GF-D8 (cell line): ENCODE results near the gene CFAP61.

ENCODE experiments used
- DNase-seq: peaks from one replicate; lab custom pipeline; 2025; lab: John Stamatoyannopoulos, UW

Gene CFAP61

DNA sequence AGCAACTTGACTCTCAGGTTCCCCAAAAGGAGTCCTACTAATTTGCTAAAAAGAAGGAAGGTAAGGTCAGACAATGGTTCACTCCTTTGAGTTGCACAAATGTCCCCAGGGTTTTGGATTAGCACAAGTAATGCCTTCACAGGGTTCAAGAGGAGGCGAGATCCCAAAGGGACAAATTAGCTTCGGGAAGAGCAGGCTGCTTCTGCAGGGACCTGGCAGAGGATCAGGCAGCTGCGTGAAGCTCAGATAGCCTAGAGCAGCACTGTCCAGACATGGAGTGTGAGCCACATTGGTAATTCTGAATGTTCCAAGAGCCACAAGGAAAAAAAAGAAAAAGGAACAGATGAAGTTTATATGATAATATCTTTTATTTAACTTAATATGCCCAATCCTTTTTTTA lies 115.4 kb downstream of the CFAP61 start:
- DNase-seq, result no peak

DNA sequence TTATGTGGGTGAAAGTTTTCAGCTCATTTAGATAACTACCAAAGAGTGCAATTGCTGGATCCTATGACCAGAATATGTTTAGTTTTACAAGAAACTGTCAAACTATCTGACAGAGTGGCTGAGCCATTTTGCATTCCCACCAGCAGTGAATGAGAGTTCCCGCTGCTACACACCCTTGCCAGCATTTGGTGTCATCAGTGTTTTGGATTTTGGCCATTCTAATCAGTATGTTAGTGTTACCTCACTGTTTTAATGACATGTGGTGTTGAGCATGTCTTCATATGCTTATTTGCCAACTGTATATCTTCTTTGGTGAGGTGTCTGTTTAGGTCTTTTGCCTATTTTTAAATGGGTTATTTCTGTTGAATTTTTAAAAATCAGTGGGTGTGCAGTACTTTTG lies 120.9 kb downstream of the CFAP61 start:
- no peak for DNase-seq

DNA sequence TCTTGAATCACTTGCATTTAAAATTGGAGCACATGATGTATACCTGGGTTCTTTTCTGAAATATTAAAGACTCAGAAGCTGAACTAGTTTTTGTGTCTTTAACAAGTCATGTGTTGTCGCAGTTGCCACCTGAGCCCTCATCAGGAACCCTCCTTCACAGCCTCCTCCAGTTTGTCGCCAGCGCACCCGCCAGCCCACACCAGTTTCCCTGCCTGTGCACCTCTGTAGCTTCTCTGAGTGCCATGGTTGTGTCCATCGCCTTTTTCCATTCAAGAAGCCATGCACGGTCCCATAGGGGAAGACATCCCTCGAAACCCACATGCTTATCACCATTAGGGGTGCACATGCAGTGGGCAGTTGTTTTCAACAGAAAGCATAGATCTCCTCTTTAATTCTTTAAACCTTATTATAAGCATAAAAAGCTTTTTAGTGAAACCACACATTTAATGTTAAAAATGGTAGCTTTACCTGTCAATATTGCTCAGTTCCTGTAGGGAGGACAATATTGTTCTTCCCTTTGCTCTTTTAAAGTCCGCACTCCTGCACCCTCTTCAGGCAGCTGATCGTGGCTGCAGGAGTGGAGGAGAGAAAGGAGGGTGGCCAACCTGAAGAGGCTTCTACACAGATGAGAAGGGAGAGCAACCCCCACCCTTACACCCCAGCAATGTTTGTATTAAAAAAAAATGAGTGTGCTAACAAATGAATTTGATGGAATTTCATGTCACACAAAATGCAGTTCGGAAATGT lies 121.9 kb downstream of the CFAP61 start:
- DNase-seq, result no peak

DNA sequence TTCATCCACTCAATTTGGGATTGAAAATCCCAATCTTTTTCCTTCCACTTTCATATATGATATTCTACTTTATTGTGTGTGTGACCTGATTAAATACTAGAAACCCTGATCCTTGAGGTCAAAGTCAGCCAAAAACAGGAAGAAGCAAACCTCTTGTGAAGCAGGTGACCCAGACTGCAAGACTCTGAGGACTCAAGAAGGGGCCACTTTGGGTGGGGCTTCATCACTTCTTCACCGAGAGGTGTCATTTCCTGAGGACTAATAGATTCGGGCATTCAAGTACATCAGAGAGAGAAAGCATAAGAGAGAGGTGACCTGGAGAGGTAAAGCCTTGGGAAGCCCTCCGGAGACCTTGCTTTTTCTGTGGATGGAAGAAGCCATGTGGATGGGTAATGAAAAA lies 129.0 kb downstream of the CFAP61 start:
- no peak for DNase-seq

DNA sequence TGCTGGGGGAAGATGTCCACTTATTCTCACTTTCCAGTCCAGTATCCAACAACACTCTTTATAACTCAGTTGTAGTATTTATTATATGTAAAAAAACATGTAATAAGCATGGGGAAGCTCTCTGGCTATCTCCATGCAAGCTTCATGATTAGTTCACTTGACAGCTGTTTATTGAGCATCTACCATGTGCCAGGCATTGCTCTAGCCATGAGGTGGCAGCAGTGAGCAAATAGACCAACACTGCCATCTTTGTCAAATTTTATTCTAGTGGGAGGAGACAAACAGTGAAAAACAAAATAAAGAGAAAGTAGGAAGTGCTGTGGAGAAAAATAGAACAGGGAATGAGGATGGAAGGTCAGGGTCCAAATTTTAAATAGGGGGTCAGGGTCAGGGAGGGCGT lies 131.8 kb downstream of the CFAP61 start:
- DNase-seq, result no peak

DNA sequence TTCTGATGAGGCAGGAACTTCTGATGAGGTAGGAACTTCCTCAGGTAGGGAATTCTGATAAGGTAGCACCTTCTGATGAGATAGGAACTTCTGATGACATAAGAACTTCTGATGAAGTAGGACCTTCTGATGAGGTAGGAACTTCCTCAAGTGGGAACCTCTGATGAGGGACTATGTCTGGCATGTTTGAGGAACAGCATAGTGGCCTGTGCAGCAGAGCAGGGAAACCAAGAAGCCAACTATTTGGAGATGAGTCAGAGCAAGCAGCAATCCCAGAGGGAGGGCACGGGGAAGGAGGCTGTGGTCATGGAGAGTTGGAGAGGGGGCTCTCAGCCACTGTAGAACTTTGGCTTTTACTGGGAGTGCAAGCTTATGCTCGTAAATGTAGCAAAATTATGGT lies 132.4 kb downstream of the CFAP61 start:
- DNase-seq, result no peak

DNA sequence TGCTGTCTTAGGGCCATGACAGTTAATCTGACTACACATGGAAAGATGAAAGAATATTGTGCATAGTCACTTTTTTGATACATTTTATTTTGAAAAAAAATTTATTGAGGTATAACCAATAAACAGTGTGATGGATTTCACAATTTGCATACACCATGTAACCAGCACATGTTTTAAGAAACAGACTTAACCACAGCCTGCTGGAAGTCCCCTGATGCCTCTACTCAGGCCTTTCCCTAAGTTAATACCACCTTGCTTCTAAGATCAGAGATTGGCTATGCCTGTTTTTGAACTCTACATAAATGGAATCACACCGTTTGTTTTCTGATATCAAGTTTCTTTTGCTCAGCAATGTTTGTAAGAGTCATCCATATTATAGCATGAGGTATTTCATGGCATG lies 136.3 kb downstream of the CFAP61 start:
- no peak for DNase-seq

DNA sequence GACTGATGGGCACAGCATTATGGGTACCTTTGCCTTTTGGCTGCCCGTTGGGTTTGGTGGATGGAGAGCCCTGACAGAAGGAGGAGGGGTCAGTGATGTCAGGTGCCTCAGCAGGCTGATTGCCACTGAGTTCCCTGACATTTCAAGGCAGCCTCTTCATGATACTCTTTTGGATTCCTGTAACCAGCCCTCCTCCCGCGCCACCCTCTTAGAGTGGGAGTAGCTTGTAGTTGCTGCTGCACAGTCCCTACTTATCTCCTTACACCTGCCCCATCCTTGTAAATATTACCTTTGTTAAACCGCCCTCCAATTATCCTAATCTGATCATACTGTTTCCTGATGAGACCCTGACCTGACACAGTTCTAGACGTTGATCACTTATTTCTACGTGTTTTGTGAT lies 140.0 kb downstream of the CFAP61 start:
- no peak for DNase-seq

DNA sequence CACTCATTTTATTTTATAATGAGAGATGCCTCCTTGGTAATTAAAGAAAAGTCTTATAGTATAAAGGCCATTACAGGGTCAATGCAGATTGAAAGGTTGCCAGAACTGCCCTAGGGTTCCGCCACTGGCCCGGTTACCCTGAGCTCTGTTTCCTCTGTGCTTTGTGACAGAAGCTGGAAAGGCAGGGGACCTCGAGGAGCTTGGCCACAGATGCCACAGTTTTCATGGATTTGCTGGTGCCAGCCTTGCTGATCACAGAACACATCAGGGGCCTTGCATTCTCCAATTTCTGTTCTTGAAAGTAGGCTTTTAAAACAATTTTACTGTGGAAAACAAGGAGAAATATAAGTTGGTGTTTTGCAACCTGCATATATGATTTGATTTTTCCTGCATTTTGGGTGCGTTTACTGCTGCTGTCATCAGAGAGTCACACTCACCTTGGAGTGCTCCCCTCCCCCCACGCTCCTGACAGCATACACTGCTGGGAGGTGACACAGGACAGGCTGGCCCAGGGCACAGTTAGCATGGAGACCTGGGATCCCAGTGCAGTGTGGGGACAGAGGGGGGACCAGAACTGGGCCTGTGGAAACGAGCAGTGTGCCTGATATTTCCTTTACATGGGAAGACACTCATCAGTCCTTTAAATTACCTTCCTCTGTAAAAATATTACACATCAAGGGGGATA lies 142.8 kb downstream of the CFAP61 start:
- DNase-seq, result no peak

DNA sequence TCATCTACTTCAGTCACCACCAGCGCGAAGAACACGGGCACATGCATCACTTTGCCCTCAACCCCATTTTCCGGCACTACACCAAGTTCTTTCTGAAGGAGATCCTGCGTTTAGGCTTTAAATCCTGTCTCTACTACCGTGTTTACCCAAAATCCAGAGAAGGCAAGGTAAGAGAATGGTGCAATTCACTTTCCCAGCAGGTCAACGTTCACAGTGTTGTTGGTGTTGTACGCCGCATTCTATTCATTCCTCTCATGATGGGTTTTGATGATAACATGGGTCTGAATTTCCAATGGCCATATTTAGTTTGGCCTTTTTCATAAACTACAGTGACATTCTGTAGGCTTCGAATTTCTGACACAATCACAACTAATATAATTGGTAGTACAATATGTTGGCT lies 144.3 kb downstream of the CFAP61 start:
- no peak for DNase-seq

DNA sequence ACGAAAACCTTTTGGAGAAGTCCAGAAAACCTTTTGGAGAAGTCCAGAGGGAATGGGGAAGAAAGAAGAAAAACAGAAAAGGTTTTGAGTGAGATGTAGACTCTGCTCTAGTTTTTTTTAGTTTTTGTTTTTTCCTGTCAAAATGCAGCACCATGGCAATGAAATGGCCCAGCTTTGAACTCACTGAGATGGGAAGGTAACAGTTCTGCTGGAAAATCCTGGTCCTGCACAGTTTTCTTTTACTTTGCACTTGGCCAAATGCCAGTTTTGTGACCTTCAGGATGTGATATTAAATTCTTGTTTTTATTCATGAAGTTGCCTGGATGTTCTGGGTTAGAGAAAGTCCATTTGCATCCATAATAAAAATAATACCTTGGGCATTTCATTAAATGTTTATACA lies 145.7 kb downstream of the CFAP61 start:
- DNase-seq, result no peak

DNA sequence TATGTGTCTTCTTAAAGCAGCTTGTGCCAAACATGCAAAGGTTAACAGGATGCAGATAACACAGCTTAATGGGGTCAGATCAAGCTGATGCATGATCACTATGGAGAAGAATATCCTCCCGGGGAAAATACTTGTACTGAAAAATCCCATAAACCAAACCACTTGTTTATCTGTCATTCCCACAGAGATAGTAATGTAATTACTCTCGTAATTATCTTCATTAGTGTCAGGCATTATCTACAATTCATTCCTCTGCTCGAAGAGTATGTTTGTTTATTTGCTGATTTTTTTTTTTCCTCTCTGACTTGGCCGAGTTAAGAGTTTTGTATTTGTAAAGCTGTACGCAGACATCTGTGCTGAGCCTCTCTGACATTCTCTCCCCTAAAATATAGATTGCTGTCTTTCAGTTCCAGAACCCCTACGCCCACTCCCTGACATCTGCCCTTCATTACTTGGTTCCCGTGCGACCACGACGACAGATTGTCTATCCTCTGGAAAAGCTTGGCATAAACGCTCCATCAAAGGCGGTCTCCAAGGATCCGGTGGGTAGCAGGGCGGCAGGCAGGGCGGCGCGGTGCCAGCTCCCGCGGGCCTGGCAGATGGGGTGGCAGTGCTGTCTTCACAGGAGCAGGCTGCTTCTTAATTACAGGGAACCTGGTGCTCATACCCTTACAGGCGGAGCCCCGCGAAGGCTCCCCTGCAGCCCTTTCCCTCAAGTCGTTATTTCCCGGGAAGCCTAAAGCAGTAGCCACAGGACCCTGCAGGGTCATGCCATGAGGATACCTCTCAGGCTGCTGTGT lies 147.2 kb downstream of the CFAP61 start:
- no peak for DNase-seq

DNA sequence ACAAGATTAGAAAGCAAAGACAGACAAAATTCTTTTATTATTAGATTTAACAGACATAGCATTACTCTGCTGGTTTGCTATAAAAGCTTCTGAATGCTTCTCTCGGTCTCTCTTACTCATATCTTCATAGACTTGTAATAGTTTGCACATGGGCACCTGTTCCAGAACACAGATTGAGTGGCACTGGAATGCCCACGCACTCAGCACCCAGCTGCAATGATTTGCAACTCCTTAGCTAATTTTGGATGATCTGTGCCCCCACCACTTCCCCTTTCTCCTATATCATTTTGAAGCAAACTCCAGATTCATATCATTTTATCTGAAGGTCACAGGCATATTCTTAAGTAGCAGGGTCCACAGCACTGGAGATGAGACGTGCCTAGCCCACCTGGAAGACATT lies 148.8 kb downstream of the CFAP61 start:
- DNase-seq, result no peak

DNA sequence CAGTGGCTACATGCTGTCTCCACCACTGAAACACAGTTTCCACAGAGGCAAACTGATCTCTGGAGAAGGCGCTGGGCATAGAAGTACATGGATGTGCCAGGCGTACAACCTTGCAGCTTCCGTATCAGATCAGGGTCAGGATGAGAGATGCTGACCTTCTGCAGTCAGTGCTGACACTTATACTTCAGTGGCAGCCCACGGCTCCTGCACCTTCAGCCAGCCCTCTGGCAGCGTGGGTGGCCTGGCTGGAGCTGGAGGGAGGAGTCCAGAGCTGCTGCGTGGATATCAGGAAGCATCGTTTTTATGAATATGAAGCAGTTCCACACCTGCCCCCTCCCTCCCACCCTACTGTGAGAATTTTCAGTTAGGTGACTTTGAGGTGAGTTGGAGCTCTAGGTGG lies 149.3 kb downstream of the CFAP61 start:
- DNase-seq, result no peak

DNA sequence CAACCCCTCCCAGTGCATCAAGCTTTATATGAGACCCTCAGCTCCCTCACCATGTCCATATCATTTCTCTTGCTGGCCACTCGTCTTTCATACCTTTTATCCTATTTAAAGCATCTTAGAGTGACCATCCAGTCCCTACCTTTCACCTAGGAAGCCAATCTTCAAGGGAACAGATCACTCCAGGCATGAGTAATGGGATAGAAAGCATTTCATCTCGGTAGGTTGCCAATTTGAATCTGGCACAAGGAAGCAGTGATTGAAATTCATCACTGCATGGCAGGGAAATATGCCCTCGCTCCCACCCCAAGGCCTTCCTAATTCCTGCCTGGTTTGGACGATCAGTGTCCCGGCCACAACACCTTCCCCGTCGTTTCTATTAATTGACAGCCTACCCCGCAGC lies 150.4 kb downstream of the CFAP61 start:
- DNase-seq, result no peak

DNA sequence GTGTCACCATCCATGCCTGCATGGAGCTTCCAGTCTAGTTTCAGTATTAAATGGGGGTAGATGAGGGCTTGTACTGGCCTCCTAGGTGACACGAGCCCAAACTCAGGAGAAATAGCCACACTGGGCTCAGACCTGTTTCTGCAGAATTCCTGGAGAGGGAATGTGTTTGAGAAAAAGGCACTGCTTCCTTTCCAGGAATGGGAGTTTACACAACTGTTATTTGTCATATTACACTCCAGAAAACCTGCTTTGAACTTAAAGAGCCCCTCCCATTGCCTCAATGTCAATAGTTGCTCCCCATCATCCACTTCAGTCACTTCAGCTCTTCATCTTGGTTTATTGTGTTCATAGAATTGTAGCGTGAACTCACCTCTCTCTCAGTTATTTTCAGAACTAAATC lies 151.5 kb downstream of the CFAP61 start:
- no peak for DNase-seq

DNA sequence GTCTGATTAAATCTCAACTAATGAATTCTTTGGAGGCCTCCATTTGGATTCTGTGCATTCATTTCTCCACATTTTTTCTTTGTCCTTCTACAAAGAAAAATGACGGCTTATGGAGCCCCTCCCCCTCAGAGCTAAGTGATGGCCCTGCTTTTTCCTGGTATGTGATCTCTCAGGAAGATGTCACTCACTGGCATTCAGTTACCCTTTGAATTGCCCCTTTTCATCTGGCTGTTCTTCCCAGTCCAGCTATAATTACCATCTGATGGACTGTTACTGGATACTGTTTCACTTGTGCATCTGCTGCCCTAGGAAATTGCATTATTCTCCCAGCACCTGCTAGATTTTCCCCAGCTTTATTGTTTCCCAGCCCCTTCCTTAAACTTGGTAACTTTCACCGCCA lies 151.9 kb downstream of the CFAP61 start:
- DNase-seq, result no peak

DNA sequence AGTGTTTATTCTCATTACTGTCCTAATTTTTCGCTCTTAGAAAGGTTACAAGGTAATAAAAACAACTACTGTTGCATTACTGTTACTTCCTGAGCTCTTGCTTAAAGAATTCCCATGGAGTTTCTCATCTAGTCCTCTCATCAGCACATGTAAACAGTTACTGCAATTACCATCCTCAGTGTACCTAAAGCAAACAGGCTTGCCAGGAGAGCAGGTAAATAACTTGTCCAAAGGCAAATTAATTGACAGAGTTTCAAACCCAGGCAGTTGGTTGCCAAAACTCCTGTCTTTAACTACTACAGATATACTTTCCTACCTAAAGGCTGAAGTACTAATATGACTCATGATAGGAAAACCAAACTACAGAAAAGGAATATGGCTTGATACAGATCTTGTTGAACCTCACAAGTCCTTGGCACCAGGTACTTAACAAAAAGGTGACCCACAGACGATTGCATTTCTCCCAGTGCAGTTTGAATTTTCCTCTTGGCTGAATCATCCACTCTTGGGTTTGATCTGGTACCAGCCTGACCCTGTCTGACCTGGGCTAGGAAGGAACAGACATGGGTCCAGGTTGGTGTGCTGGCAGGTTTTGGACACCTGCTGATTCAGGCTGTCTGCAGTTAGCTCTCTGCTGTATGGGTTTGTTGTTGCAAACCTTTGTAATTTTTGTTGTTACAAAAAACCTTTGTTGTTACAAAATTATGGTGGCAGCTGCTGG lies 153.0 kb downstream of the CFAP61 start:
- DNase-seq, result no peak

DNA sequence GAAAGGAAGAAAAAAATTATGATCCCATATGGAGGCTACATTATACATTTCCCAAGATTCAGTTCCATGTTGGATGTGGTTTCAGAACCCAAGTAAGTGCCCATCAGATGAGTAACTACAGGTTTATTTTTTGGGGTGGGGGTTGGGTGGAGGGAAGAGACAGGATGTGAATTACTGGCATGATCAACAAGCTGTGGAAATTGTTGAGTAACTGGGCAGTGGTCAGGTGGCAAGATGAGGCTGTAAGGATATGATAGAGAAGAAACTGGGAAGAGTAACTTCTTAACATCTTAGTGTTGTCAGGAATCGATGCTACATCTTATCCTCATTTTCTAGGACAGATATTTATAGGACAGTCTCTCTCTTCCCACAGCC lies 153.5 kb downstream of the CFAP61 start:
- no peak for DNase-seq

DNA sequence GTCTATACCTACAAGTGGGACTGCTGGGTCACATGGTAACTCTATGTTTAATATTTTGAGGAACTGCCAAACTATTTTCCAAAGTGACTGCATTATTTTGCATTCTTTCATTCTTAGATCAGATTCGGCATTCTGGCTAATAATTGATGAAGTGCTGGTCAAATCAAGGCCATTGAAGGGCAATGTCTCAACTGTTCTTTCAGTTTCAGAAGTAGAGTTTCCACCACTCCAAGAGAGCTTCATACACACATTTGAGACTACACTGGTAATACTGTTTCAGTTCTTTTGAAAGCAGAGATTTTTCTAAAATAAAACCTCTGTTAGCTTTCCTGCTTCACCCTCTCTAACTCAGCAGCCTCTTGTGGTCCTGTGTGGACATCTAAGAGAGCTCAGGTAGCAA lies 154.5 kb downstream of the CFAP61 start:
- no peak for DNase-seq

DNA sequence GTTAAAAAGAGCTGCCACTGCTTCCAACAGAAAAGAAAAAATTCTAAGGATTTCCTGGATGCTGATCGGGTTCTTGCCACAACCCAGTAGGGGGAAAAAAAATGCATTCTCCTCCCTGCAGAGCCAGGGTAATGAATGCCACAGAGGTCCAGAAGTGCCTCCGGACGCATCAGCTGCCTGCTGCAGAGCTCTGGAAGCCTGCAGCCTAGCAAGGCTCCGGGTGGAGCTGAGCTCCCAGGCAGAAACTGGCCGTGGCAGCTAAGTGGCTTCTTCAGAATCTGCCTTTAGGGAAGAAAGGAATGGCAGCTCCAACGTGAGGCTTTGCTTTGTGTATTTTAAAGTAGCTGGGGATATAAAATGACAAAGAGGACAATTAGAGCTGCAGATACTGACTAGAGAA lies 155.0 kb downstream of the CFAP61 start:
- DNase-seq, result no peak

DNA sequence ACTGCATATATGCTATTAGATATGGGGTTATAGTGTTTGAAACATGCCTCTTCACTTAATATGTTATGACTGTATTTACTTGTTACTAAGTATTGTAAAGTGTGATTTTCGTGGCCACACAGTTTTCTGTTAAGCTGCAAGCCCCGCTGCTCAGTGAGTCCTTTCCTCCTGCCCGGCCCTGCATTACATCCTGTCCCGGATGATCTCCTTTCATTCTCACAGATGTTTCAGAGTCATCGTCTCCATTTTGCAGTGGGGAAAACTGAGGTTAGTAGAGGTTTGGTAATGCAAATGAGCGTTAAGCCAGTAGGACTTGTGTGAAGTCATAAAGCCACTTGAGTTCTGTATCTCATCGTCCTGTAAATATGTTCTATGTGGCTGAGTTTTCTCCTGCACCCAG lies 155.5 kb downstream of the CFAP61 start:
- DNase-seq, result no peak

DNA sequence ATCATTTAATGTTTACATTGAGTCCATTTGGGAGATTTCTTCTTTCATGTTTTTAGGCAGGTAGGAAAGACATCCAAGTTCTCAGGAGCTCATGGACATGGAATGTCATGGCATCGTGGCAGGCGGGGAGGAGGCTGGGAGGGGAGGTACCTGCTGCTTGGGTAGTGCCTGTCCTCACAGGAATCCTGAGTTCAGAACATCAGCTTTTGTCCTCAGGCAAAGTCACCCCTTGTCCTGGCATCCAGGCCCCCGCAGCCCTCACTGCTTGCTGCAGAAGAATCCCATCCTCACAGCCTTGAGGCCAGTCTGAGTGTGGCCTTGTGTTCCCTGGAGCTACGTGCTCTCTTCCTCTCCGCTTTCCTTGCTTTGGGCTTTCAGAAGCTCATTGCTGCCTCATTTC lies 157.4 kb downstream of the CFAP61 start:
- DNase-seq, result no peak
